ENCODE measurements around the gene NFIC.
"Not testable (repeated sequence)": the region's sequence is repeated elsewhere in the genome, so short reads cannot be mapped to it uniquely, and the experiment has no call there.

The NFIC gene
- total RNA-seq = 8.7 to 10.6 reads per million in 2 donors

DNA sequence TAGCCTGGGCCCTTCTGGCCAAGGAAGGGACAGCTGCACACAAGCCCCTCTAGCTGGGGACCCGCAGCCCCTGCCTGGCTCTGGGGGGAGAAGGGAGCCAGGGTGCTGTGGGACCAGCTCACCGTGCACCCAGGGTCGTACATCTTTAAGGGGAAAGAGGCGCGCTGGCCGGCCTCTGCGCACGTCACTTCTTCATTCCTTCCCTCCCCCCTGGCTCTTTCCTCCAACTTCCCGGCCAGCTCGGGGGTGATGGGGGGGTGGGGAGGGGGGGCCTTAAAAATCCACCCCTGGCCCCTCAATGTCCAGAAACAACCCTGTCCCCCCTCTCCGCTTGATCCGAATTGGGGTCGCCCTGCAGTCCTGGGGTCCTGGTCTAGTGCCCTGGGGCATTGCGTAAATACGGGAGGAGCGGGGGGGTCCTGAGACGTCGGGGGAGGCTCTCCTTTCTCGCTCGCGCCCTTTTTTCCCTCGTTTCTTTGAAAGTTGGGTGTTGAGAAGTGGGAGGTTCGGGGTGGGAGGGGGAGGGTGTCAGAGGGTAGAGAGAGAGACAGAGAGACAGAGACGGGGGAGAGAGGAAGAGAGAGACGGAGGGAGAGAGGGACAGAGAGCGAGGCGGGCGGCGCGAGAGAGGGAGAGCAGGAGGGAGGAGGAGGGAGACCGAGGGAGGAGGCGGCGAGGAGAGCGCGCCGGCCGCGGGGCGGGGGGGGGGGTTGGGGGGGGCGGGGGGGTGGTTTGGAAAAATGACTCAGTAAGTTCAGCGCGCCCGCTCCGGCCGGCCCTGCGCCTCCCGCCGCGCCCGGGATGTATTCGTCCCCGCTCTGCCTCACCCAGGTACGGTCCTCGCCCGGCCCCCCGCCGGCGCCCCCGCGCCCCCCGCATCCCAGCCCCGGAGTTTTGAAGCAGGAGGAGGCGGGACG is at the start of gene NFIC:
Gene NFIC (plus strand): TSS at position 748 of the 917 bp plus-strand sequence. CDS start 54 bp downstream, at position 802.
- peak; percentile 28 for DNase-seq

DNA sequence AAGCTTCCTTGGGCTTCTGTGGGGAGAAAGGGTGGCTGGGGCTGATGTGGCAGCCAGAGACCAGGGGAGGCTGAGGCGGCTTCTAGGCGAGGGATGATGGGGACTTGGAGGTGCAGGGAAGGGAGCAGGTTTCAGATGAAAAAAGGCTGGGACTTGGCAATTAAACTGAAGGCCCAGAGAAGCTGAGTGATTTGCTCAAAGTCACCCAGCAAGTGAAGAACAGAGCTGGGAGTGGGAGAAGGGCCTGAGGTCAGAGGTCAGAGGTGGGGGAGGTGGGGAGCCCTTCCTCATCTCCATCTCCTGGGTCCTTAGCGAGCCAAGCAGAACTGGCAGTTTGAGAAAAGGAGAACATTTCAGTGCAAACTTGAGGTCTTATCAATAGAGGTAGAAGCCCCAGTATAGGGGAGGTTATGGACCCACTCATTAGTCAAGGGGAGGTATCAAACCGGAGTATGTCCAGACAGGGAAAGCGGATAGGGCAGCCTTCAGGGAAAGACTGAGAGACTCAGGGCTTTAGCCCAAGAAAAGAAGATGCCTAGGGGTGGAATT is 49.6 kb upstream of the NFIC start:
- no peak for DNase-seq

DNA sequence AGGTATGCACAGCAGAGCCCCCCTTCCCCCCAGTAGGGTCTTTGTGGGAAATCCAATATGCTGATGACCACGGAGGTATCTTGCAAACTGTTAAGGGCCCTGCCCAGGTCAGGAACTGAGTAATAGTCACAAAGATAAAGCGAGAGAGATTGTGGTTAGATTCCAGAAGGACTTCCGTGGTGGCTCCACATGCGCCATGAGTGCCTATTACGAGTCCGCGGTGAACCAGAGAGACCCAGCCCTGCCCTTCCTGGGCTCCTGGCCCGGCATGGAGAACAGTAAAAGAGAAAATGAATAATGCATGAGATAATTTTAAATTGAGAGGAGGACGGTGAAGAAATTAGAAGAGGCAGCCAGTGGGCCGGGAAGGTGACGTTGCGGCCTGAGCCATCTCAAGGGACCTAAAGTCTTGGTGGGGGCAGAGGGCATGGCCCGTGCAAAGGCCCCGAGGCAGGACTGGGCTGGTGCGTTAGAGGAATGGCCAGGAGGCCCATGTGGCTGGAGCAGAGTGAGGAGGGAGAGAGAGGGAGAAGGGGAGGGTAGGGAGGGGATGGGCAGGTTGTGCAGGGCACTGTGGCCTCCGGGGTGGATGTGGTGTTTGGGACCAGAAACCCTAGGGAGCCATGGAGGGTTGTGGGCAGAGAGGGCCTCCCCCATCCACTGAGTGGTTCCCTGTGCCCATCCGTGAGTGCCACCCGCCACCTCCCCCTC is 46.6 kb upstream of the NFIC start:
- DNase-seq = no peak

DNA sequence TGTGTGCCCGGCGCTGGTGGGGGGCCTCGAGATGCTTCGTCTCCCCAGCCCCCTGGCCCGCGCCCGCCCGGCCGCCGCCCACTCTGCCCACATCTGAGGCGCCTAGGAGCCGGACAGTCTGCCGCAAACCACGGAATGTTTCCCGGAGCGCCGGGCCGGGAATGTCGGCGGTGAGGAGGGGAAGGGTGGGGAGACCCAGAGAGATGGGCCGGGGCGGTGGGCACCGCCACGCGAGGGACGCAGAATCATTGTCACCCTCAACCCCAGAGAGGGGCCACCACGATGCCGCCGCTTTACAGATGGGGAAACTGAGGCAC is 46.1 kb upstream of the NFIC start:
- DNase-seq = no peak

DNA sequence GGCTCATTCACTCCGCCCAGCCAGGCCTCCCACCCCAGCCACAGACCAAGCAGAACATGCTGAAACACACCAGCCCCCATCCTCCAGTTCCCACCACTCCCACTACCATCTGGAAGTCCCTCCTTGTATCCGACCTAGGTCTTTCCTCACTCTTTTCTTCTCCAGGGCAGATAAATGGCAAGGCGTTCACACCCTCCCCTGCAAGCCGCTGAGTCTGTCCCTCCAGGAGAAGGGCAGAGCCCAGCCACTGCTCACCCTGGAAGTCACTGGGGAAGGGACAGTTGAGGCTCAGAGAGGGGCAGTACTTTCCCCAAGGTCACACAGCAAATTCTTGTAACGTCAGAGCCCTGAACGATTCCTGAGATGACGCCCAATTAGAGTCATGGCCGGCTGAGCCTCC is 45.5 kb upstream of the NFIC start:
- no peak for DNase-seq

DNA sequence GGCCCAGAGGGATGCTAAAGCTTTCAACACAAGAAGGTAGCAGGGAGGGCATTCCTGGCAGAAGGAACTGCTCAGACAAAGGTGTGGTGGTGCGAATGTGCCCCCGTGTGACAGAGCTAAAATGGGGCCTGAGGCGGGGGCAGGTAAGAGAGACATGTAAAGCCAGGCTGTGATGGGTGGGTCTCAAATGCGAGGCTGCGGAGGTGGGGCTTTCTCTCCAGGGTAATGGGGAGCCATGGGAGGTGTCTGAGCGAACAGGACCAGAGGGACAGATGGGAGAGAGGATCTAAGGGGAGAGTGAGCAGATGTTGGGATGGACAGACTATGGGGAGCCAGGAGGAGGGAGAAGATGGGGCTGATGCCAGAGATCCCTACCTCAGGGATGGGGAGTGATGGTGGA is 44.7 kb upstream of the NFIC start:
- DNase-seq = no peak

DNA sequence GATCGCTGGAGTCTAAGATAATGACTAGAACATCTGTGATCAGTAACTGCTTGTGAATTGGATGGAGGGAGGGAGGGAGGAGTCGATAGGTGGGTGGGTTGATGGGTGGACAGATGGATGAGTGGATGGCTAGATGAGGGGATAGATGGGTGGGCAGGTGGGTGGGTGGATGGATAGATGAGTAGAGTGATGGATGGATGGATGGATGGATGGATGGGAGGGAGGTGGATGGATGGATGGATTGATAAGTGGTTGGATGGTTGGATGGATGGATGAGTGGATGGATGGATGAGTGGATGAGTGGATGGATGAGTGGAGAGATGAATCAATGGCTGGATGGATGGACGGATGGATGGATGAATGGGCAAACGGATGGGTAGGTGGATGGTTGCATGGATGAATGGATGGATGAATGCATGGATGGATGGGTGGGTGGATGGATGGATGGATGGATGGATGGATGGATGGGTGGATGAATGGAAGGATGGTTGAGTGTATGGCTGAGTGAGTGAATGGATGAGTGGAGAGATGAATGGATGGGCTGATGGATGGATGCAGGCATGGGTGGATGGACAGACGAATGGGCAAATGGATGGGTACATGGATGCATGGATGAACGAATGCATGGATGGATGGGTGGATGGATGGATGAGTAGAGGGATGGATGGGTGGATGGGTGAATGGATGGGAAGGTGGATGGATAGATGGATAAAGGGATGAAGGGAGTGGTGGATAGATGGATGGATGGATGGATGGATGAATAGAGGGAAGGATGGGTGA is 44.0 kb upstream of the NFIC start:
- no peak for DNase-seq

DNA sequence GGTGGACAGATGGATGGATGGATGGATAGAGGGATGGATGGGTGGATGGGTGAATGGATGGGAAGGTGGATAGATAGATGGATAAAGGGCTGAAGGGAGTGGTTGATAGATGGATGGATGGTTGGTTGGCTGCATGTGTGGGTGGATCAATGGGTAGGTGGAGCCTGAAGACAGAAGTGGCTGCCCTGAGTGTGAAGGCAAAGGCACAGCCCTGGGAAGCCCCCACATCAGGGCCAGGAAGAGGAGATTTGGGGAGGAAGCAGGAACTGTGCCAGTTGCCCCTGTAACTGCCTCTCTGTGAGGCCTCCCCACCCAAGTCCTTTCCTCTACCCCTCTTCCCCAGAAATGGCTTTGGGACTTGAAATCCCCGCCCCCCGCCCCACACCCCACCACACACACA is 43.4 kb upstream of the NFIC start:
- DNase-seq = no peak

DNA sequence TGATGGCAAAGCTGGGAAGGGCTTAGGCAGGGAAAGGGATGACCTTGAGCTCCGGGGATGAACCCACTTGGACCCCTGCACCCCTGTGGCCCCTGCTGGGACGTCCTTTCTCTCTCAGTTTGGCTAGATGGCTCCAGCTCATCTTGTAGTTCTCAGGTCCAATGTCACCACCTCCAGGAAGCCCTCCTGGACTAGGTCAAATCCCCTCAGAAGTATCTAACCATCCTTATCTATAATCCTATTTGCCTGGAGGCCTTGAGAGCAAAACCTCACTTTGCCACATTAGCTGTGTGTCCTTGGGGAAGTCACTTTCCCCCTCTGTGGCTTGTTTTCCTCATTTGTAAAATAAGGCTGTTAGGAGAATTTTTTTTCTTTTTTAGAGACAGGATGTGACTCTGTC is 42.7 kb upstream of the NFIC start:
- DNase-seq = no peak

DNA sequence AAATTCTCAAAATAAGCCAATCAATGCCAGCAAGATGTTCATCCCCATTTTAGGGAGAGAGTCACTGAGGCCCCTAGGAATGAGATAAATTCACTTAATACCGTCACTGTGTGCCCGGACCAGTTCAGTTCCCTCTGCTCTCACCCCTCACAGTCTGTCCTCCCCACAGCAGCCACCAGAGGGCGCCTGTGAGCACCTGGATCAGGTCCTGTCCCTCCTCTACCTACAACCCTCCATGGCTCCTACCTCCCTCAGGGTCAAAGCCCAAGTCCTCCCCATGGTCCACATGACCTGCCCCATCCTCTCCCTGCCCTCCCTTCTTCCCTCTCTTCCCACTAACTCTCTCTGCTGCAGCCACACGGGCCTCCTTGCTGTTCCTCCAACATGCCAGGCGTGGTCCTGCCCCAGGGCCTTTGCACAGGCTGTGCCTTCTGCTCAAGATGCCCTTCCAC is 42.0 kb upstream of the NFIC start:
- DNase-seq = peak; percentile 79

DNA sequence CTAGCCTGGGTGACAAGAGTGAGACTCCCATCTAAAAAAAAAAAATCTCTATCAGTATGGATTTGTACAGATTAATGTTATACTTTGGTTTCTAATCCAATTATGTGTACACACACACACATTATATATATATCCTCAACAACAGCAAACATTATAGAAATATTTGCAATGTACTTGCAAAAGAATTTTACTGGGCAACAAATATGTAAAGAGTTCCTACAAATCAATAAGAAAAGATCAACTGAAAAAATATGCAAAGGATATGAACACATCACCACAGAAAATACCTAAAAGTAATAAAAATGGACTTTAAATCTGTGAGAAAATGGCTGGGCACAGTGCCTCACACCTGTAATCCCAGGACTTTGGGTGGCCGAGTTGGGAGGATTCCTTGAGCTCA is 40.9 kb upstream of the NFIC start:
- no peak for DNase-seq

DNA sequence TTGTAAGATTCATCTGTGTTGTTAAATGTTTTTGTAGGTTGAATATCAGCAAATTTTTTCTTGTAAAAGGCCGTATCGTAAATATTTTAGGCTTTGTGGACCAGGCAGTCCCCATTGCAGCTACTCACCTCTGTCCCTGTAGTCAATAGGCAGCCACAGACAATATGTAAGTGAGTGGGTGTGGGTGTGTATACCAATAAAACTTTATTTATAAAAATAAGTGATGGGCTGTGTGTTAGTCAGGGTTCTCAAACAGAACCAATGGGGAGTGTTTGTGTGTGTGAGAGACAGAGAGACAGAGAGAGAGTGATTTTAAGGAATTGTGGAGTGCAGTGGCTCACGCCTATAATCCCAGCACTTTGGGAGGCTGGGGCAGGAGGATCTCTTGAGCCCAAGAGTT is 37.6 kb upstream of the NFIC start:
- no peak for DNase-seq

DNA sequence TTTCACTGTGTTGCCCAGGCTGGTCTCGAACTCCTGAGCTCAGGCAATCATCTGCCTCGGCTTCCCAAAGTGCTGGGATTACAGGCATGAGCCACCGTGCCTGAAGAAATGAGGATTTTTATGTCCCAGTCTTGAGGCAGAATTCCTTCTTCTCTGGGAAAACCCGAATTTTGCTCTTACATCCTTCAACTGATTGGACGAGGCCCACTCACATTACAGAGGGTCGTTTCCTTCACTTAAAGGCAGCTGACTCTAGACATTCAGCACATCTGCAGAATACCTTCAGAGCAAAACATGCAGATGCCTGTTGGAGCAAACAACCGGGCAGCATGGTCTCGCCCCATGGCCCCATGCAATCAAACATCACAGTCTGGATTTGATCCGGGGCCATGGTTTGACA is 36.3 kb upstream of the NFIC start:
- DNase-seq = no peak

DNA sequence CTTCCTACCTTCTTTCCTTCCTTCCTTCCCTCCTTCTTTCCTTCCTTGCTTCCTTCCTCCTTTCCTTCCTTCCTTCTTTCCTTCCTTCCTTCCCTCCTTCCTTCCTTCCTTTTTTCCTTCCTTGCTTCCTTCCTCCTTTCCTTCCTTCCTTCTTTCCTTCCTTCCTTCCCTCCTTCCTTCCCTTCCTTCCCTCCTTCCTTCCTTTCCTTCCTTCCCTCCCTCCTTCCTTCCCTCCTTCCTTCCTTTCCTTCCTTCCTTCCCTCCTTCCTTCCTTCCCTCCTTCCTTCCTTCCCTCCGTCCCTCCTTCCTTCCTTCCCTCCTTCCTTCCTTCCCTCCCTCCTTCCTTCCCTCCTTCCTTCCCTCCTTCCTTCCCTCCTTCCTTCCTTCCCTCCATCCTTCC is 34.2 kb upstream of the NFIC start:
- not testable (repeated sequence) for DNase-seq

DNA sequence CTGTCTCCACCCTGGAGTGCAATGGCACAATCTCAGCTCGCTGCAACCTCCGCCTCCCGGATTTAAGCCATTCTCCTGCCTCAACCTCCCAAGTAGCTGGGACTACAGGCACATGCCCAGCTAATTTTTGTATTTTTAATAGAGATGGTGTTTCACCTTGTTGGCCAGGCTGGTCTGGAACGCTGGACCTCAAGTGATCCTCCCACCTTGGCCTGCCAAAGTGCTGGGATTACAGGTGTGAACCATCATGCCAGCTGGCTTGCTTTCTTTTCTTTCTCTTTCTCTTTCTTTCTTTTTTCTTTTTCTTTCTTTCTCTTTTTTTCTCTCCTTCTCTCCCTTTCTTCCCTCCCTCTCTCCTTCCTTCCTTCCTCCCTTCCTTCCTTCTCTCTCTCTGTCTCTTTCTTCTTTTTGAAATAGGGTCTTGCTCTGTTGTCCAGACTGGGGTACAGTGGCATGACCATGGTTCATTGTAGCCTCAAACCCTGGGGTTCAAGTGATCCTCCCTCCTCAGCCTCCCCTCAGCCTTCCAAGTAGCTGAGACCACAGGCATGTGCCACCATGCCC is 33.3 kb upstream of the NFIC start:
- DNase-seq = no peak

DNA sequence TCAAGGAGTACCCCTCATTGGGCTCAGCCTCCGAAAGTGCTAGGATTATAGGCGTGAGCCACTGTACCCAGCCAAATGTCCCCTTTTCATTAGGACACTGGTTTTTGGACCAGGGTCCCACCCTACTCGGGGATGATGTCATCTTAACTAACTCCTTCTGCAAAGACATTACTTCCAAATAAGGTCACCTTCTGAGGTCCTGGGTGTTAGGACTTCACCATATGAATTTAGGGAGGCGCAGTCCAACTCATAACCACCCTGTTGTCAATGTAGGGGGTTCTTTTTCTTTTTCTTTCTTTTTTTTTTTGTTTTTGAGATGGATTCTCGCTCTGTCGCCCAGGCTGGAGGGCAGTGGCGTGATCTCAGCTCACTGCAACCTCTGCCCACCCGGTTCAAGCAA is 32.7 kb upstream of the NFIC start:
- no peak for DNase-seq

DNA sequence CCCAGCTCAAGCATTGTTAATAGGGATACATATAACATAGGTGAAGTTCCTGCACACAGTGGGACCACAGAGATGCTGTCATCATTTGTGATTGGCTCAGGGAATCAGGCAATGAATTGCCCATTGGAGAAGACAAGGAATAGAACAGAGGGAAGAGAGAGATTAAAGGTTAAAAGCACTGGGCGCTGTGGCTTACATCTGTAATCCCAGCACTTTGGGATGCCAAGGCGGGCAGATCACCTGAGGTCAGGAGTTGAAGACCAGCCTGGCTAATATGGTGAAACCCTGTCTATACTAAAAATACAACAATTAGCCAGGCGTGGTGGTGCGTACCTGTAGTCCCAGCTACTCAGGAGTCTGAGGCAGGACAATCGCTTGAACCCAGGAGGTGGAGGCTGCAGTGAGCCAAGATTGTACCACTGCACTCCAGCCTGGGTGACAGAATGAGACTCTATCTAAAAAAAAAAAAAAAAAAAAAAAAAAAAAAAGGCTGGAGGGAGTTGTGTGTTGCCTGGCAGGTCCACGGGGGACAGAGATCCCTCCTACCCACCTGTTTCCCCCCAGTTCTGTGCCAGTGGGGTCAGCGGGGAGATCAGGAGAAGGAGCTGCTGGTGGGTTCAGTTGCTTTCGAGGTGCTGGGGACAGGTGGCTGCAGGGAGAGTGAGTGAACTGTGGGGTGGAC is 31.5 kb upstream of the NFIC start:
- DNase-seq = not testable (repeated sequence)

DNA sequence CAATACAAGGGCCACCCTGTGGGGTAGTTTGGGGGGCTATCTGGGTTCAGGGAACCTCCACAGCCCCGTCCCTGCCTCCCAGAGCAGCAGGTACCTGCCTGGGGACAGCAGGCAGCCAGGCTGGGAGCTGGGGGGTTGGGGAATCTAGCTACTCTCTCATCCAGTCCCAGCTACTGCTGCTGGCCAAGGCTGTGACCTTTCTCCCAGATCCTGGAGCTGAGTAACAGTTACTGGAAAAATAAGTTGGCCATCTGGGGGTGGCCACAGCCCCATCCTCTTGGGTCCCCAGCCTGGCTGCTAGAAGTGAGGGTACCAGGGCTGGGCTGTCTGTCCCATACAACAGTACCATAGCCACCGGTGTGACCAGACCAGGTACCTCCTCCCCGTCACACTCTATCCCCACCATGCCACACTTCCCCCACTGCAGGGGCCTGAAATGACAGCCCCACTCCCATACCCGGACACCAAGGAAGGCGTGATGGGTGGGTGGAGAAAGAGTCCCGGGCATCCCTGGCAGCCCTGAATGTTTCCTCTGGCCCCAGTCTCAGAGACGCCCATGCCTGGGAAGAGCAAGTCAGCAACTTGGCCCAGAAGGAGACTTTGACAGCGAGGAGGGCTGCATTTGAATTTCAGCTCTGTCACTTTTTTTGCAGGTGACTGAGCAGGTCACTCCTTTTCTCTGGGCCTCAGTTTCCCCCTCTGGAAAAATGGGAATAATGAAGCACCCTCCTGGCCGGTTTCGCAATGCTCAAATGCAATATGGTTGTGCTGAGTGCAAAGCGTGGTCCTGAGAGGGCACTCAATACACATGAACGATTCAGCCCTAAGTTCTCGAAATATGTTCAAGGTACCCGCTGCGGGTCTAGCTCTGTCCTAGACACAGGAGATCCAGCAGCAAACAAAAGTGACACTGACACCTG is 30.7 kb upstream of the NFIC start:
- no peak for DNase-seq

DNA sequence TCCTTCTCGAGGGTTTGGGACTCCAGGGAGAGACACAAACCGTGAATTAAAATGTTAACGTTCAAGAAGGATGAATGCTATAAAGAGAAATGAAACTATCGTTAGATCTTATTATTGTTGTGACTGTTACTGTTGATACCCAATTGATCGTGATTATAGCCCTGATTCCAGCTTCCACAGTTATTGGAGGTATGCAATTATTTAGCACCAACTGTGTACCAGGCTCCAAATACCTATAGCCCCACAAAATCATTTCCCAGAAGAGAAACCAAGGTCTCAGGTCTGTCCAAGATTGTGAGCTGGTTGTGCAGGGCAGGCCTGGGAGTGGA is 30.1 kb upstream of the NFIC start:
- DNase-seq = no peak

DNA sequence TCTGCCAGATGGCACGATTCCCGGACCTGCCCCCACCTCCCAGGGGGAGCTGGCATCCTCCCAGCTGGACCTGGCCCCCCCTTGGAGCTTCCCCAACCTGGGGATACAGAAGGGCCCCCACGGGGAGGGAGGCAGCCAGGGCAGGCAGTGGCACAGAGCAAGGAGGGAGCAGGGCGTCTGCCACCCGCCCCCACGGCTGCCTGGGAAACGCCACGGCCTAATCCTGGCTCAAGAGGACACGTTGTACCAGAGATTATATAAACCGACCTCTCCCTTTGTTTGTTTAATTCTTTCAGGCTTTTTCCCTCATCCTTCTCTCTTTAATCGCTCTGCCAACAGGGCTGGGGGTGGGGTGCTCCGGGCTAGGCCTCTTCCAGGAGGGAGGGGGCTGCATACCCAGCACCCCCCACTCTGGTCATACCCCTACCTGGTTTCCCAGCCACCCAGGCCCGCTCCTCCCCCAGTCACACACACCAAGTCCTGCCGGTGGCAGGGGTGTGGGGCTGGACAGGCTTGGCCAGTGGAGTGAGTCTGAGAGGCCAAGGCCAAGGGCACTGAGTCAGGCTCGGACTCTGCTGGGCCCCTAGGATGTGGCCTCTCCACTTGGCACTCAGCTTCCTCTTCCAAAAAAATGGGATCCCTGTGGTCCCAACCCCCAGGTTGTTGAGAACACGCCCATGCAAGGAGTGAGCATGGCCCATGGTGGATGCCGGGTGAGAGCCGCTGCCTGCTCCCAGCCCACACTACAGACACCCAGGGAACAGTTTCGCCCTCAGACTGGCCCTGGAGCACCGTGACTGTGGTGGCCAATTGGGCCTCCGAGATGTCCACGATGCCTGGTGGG is 29.5 kb upstream of the NFIC start:
- no peak for DNase-seq

Measured in T-helper 9 cell (primary cell).